CD14-positive monocyte (primary cell): Measurements from ENCODE around the gene FBXL16. TPM values are rescaled to one million over a fixed set of nuclear protein-coding genes. Genes with fewer than 3 reads are reported as not detected.
A peak's percentile ranks its signal among the peaks of the same experiment; 100 is the strongest.

Experiments used
- DNase-seq, 3 donors: peaks; one replicate each; pipeline ENCODE4 v3.0.0-alpha.2; 2011 to 2022
- H2AFZ ChIP-seq: 2 replicates; pipeline ENCODE4 v1.6.0; 2012; ENCODE audit warnings: mild to moderate bottlenecking, low read depth, low read length, inconsistent platforms; ENCODE audit not compliant: insufficient read depth, poor library complexity, severe bottlenecking
- H3K27ac ChIP-seq, 2 donors: 1 replicate in 1 of 2; 2 replicates in 1 of 2; pipeline ENCODE4 v1.5.1; 2012 to 2013; ENCODE audit warnings: low read length in 2 of 2, control low read depth in 1 of 2, inconsistent platforms in 1 of 2, low read depth in 1 of 2, mild to moderate bottlenecking in 1 of 2
- H3K27me3 ChIP-seq, 2 donors: one replicate each; pipeline versions ENCODE4 v1.6.0 to v1.6.1; 2011 to 2013; ENCODE audit warnings: low read length in 2 of 2; ENCODE audit not compliant: control insufficient read depth in 2 of 2, insufficient read depth in 2 of 2
- H3K36me3 ChIP-seq, 2 donors: replicated peaks in 1 of 2; 1 replicate in 1 of 2; 2 replicates in 1 of 2; pipeline versions ENCODE4 v1.5.1 to v1.6.1; 2012 to 2013; ENCODE audit warnings: low read length in 2 of 2, control low read depth in 1 of 2, inconsistent platforms in 1 of 2, mild to moderate bottlenecking in 1 of 2; ENCODE audit not compliant: insufficient read depth in 2 of 2, control insufficient read depth in 1 of 2
- H3K4me1 ChIP-seq, 2 donors: 1 replicate in 1 of 2; 2 replicates in 1 of 2; pipeline versions ENCODE4 v1.5.1 to v1.6.1; 2012 to 2013; ENCODE audit warnings: low read length in 2 of 2, control low read depth in 1 of 2, inconsistent platforms in 1 of 2, mild to moderate bottlenecking in 1 of 2, moderate library complexity in 1 of 2; ENCODE audit not compliant: insufficient read depth in 2 of 2, control insufficient read depth in 1 of 2
- H3K4me2 ChIP-seq: replicated peaks from 2 replicates; pipeline ENCODE3; 2012; ENCODE audit warnings: low read length, moderate library complexity, mild to moderate bottlenecking; ENCODE audit not compliant: poor library complexity, severe bottlenecking; ENCODE audit errors: extremely low read depth
- H3K4me3 ChIP-seq, 3 experiments: fragments of 200-600 bp in 1 of 3; sonication (generic) in 1 of 3; replicated peaks in 1 of 3; 1 replicate in 2 of 3; 2 replicates in 1 of 3; pipeline ENCODE4 v1.5.1; 2011 to 2013; ENCODE audit warnings: low read length in 3 of 3, mild to moderate bottlenecking in 3 of 3, control low read depth in 2 of 3, low read depth in 2 of 3, inconsistent platforms in 1 of 3, moderate library complexity in 1 of 3
- H3K79me2 ChIP-seq: 2 replicates; pipeline ENCODE4 v1.6.0; 2012; ENCODE audit warnings: mild to moderate bottlenecking, control low read depth, inconsistent platforms, low read length, moderate library complexity; ENCODE audit not compliant: insufficient read depth
- H3K9ac ChIP-seq: 2 replicates; pipeline ENCODE4 v1.6.0; 2017; ENCODE audit warnings: low read length, mild to moderate bottlenecking; ENCODE audit not compliant: insufficient read depth, poor library complexity, severe bottlenecking
- H3K9me3 ChIP-seq, 2 donors: replicated peaks in 1 of 2; 1 replicate in 1 of 2; 2 replicates in 1 of 2; pipeline versions ENCODE4 v1.5.1 to v1.6.1; 2012 to 2013; ENCODE audit warnings: low read length in 2 of 2, control low read depth in 1 of 2; ENCODE audit not compliant: control insufficient read depth in 1 of 2, insufficient read depth in 1 of 2
- H4K20me1 ChIP-seq: 2 replicates; pipeline ENCODE4 v1.6.0; 2012; ENCODE audit warnings: mild to moderate bottlenecking, low read length, control low read depth, moderate library complexity; ENCODE audit not compliant: insufficient read depth
- H3K27ac Mint-ChIP-seq, 7 donors: one replicate each; pipeline ENCODE4 v1.8.0; 2020; ENCODE audit warnings: mild to moderate bottlenecking in 7 of 7, mixed read lengths in 7 of 7, moderate library complexity in 6 of 7, inconsistent platforms in 2 of 7
- H3K27me3 Mint-ChIP-seq, 3 donors: one replicate each; pipeline ENCODE4 v1.8.0; 2021 to 2022; ENCODE audit warnings: low read depth in 3 of 3, mild to moderate bottlenecking in 3 of 3, mixed read lengths in 3 of 3, moderate library complexity in 3 of 3, inconsistent platforms in 1 of 3
- H3K36me3 Mint-ChIP-seq, 2 donors: one replicate each; pipeline ENCODE4 v1.8.0; 2020; ENCODE audit warnings: mixed read lengths in 2 of 2, inconsistent platforms in 1 of 2, mild to moderate bottlenecking in 1 of 2
- H3K4me1 Mint-ChIP-seq: one replicate; pipeline ENCODE4 v1.8.0; 2020; ENCODE audit warnings: mild to moderate bottlenecking, mixed read lengths
- H3K4me3 Mint-ChIP-seq, 2 donors: one replicate each; pipeline ENCODE4 v1.8.0; 2020; ENCODE audit warnings: mild to moderate bottlenecking in 2 of 2, mixed read lengths in 2 of 2, moderate library complexity in 1 of 2
- H3K9me3 Mint-ChIP-seq, 7 donors: one replicate each; pipeline ENCODE4 v1.8.0; 2020 to 2022; ENCODE audit warnings: mixed read lengths in 7 of 7, mild to moderate bottlenecking in 6 of 7, moderate library complexity in 6 of 7, inconsistent platforms in 2 of 7
- CTCF ChIP-seq: fragments of 200-600 bp; IDR thresholded peaks from one replicate; pipeline ENCODE4 v1.8.0; 2022; ENCODE audit warnings: antibody characterized with exemption, mild to moderate bottlenecking
- WGBS: methylation state at CpG from one replicate; pipeline ENCODE4 v1.1.5; 2013; ENCODE audit warnings: missing lambda C conversion rate; ENCODE audit not compliant: insufficient coverage; 5-methylcytosine and 5-hydroxymethylcytosine counted together
- intact Hi-C, 2 donors: fragments of 100-400 bp; cut with micrococcal nuclease; formaldehyde crosslinking; loops; one replicate each; pipeline versions ENCODE4 v1.15.0 to v1.15.1; 2023
- polyA plus RNA-seq, 3 donors: library from polyadenylated mRNA; depleted of rRNA in 1 of 3; unstranded in 2 of 3; stranded (reverse) in 1 of 3; fragments of 300-500 nt in 2 of 3; fragments of >200 nt in 1 of 3; fragmentation: Illumina TruSeq in 2 of 3; gene quantifications; 1 replicate in 2 of 3; 2 replicates in 1 of 3; pipeline ENCODE4 v1.2.3, GENCODE V29; 2012 to 2021

Gene FBXL16
- polyA plus RNA-seq, 3 donors = 0.28 to 1.0 (median 0.49) TPM

- H3K4me2 ChIP-seq = no peak overlapping the region
- peaks cover 21 to 38% (median 23%) of the 10 kb centered on the region in 3 donors for H3K27me3 Mint-ChIP-seq
- peaks cover 16% of the 10 kb centered on the region for H3K79me2 ChIP-seq
- no peak for DNase-seq
- peaks cover 45% of the 10 kb centered on the region for H4K20me1 ChIP-seq
- peaks cover 0 to 5% (median 0%) of the 10 kb centered on the region in 7 donors for H3K9me3 Mint-ChIP-seq
- H3K27ac ChIP-seq = no peak overlapping the region
- H3K27me3 ChIP-seq = peaks cover 3 to 30% of the 10 kb centered on the region in 2 donors
- intact Hi-C loops = no loop called here
- no peak overlapping the region for H3K27ac Mint-ChIP-seq
- H3K4me3 ChIP-seq = no peak overlapping the region
- 76% methylated on average over 23 of the region's 23 CpGs for WGBS
- peaks cover 23 to 30% of the 10 kb centered on the region in 2 donors for H3K36me3 ChIP-seq
- no peak overlapping the region for H2AFZ ChIP-seq
- H3K4me1 ChIP-seq = peaks cover 26 to 38% of the 10 kb centered on the region in 2 donors
- no peak overlapping the region for H3K9ac ChIP-seq
- TF ChIP-seq CTCF = no peak
- peaks cover 23% of the 10 kb centered on the region for H3K4me1 Mint-ChIP-seq
- peaks cover 19 to 31% of the 10 kb centered on the region in 2 donors for H3K36me3 Mint-ChIP-seq
- peak overlapping the region in 1 of 2 donors; percentile 78 for H3K4me3 Mint-ChIP-seq
- H3K9me3 ChIP-seq = no peaks in the 10 kb centered on the region
These were observed 28.7 kb downstream of the FBXL16 start for GRCh38 chr16:676913-677312.

GRCh38 chr16:676565-676902, 29.1 kb downstream of the FBXL16 start:
- Histone ChIP-seq H3K4me1 (peaks cover 22 to 34% of the 10 kb centered on the region in 2 donors), H3K4me3 (no peak overlapping the region), H3K9ac (no peak overlapping the region), H3K27ac (no peak overlapping the region), H3K36me3 (peaks cover 24 to 29% of the 10 kb centered on the region in 2 donors), H4K20me1 (peaks cover 41% of the 10 kb centered on the region), H3K9me3 (no peaks in the 10 kb centered on the region), H2AFZ (no peak overlapping the region), H3K4me2 (no peak overlapping the region), H3K79me2 (peaks cover 12% of the 10 kb centered on the region), H3K27me3 (peaks cover 3 to 30% of the 10 kb centered on the region in 2 donors)
- Mint-ChIP-seq H3K27ac (no peak overlapping the region), H3K4me3 (peak overlapping the region in 1 of 2 donors; percentile 78), H3K36me3 (peaks cover 18 to 31% of the 10 kb centered on the region in 2 donors), H3K4me1 (peaks cover 19% of the 10 kb centered on the region), H3K9me3 (peaks cover 0 to 5% (median 0%) of the 10 kb centered on the region in 7 donors), H3K27me3 (peaks cover 21 to 38% (median 23%) of the 10 kb centered on the region in 3 donors)
- TF ChIP-seq CTCF = no peak
- DNase-seq = no peak
- intact Hi-C loops = no loop called here
- 93% methylated on average over 21 of the region's 21 CpGs for WGBS
